Effector memory CD4-positive, alpha-beta T cell (primary cell): ENCODE data around the gene SPARC.

ENCODE experiments used
- DNase-seq, 3 donors: peaks; one replicate each; pipeline ENCODE4 v3.0.0-alpha.2; 2020
- H3K27ac ChIP-seq: 2 replicates; pipeline ENCODE4 v1.7.0; 2013; ENCODE audit warnings: mild to moderate bottlenecking, low read length, moderate library complexity; ENCODE audit not compliant: insufficient read depth, poor library complexity, severe bottlenecking
- H3K27me3 ChIP-seq: replicated peaks from 2 replicates; pipeline ENCODE4 v1.7.0; 2013; ENCODE audit warnings: mild to moderate bottlenecking, low read length; ENCODE audit not compliant: insufficient read depth, control insufficient read depth, poor library complexity, severe bottlenecking
- H3K36me3 ChIP-seq: 2 replicates; pipeline ENCODE4 v1.7.0; 2013; ENCODE audit warnings: mild to moderate bottlenecking, low read length, moderate library complexity; ENCODE audit not compliant: control insufficient read depth, insufficient read depth
- H3K4me1 ChIP-seq: 2 replicates; pipeline ENCODE4 v1.7.0; 2013; ENCODE audit warnings: low read length, mild to moderate bottlenecking; ENCODE audit not compliant: control insufficient read depth, insufficient read depth, poor library complexity, severe bottlenecking
- H3K4me3 ChIP-seq: 2 replicates; pipeline ENCODE4 v1.7.0; 2013; ENCODE audit warnings: low read length, low read depth, mild to moderate bottlenecking; ENCODE audit not compliant: insufficient read depth, poor library complexity, severe bottlenecking
- H3K9me3 ChIP-seq: 2 replicates; pipeline ENCODE4 v1.7.0; 2013; ENCODE audit warnings: mild to moderate bottlenecking, low read length, moderate library complexity; ENCODE audit not compliant: control insufficient read depth

Gene SPARC

DNA sequence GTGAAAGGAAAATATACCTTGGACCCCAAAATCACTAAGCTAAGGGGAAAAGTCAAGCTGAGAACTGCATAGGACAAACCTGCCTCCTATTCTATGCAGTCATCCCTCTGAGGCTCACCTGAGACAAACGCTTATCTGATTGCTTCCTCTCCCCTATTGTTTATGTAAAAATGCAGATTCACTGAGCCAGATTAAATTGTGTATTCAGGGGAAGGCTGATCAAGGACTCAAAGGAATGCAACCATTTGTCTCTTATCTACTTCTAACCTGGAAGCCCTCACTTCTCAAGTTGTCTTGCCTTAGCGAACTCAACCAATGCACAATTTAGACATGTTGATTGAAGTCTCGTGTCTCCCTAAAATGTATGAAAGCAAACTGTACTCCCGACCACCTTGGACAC is 13.3 kb downstream of the SPARC start:
- Histone ChIP-seq H3K4me3 (no peak overlapping the region), H3K27me3 (no peaks in the 10 kb centered on the region), H3K36me3 (no peaks in the 10 kb centered on the region), H3K4me1 (no peaks in the 10 kb centered on the region), H3K27ac (no peak overlapping the region), H3K9me3 (no peaks in the 10 kb centered on the region)
- no peak for DNase-seq

DNA sequence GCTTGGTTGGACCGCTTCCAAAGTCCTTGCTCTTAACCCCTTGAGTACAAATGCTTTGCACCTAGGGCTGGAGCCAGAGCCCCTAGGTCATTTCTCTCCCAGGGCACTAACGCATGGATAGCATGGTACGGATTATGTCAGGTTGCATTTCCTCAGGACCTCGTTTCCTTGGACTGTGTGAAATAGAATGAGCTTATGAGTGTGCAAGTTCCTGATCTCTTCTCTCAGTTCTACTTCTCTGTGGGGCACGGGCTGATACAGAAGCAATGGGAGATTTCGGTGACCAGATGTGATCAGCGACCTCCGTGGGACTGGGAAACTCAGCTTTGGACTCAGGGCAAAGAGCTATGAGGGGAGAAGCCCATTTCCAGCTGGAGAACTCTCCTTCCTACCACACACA is 14.2 kb downstream of the SPARC start:
- DNase-seq: no peak
- Histone ChIP-seq H3K9me3 (no peaks in the 10 kb centered on the region), H3K27ac (no peak overlapping the region), H3K36me3 (no peaks in the 10 kb centered on the region), H3K27me3 (no peaks in the 10 kb centered on the region), H3K4me3 (no peak overlapping the region), H3K4me1 (no peaks in the 10 kb centered on the region)

DNA sequence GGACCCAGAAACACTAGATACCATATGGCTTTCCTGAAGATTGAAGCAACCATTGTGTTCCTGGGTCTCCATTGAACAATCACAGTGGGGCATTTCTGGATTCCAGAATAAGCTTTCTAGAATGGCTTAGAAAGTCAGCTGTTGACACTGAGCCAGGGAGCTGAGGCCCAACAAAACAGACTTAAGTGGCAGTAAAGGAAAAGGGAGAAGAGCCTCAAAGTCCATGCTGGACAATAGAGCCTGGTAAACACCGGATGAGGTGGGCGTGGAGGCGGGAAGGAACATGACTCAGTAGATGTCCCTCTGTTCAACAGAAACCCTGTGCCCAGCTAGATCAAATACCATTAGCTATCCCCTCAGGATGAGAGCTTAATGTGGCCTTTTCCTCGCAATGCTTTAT is 14.8 kb downstream of the SPARC start:
- H3K36me3 ChIP-seq: no peaks in the 10 kb centered on the region
- no peak for DNase-seq
- no peak overlapping the region for H3K4me3 ChIP-seq
- no peaks in the 10 kb centered on the region for H3K27me3 ChIP-seq
- no peaks in the 10 kb centered on the region for H3K9me3 ChIP-seq
- no peaks in the 10 kb centered on the region for H3K4me1 ChIP-seq
- H3K27ac ChIP-seq: no peak overlapping the region

DNA sequence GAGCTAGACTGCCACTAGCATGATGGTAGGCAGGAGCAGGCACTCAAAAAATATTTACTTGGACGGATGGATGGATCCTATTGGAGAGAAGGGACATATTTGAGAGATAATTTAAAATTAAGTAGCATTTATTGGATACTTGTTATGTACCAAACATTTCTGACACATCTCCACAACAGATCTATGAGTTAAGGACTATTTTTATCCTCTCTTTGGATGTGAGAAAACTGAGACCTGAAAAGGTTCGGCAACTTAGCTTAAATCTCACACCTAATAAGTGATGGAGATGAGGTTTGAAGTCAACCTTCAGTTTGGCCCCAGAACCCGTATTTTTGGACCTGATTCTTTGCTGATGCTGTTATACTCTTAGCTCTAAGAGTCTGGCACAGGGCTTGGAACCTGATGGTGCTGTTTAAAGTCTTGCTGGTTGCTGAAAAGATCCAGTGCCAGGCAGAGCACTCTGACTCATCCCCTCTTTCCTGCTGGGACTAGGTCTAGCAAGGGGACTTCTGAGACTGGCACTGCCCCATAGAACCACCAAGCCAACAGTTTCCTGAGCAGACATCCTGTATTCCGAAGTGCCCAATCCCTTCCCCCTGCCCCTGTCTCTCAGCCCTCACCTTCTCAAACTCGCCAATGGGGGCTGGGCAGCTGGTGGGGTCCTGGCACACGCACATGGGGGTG is 15.6 kb downstream of the SPARC start:
- Histone ChIP-seq H3K4me3 (no peak overlapping the region), H3K27ac (no peak overlapping the region), H3K27me3 (no peaks in the 10 kb centered on the region), H3K36me3 (no peaks in the 10 kb centered on the region), H3K9me3 (no peaks in the 10 kb centered on the region), H3K4me1 (no peaks in the 10 kb centered on the region)
- no peak for DNase-seq

DNA sequence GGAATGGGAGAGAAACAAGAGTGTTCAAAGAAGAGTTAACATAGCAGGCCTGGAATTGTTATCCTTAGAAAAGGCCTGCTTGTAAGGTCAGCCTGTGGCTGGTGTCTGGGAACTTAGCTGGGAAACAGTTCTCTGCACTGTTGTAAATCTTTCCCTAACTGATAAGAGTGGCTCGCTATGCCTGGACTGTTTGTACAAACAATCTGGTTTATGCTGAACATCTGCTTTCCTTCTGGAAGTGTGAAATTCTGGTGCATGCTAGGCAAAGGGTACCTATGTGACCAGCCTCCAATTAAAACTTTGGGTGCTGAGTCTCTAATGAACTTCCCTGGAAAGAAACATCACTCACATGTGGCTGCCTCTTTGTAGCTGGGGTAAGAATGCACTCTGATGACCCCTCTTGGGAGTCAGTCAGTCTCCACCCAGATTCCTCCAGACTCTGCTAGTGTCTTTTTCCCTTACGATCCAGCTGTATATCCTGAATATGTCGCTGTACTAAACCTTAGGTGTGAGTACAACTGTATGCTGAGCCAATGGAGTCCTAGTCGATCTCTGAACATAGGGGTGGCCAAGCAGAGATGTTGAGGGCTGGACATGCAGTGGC is 16.5 kb downstream of the SPARC start:
- Histone ChIP-seq H3K27ac (no peak overlapping the region), H3K4me3 (no peak overlapping the region)
- no peak for DNase-seq

DNA sequence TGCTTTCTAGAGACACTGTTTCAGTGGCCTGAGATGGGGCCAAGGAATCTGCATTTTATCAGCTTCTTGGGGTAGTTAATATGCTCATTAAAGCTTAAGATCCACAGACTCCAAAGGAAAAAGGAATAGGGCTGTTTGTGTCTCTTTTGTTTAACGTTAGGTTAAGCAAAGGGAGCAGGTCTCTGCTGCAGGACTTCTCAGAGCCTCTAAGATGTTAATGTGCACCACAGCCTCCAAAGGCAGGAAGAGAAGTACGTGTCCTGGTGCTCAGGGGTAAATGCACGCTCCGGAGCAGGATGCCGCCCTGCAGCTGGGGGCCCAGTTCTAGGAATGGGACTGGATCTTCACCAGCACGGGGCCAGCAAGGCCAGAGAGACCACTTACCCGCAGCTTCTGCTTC is 19.6 kb downstream of the SPARC start:
- Histone ChIP-seq H3K36me3 (no peaks in the 10 kb centered on the region), H3K9me3 (no peaks in the 10 kb centered on the region), H3K27ac (no peak overlapping the region), H3K27me3 (no peaks in the 10 kb centered on the region), H3K4me1 (no peaks in the 10 kb centered on the region), H3K4me3 (no peak overlapping the region)
- no peak for DNase-seq

More for the DNA sequence above, 16.5 kb downstream of the SPARC start:
- Histone ChIP-seq H3K4me1 (no peaks in the 10 kb centered on the region), H3K27me3 (no peaks in the 10 kb centered on the region), H3K9me3 (no peaks in the 10 kb centered on the region), H3K36me3 (no peaks in the 10 kb centered on the region)

DNA sequence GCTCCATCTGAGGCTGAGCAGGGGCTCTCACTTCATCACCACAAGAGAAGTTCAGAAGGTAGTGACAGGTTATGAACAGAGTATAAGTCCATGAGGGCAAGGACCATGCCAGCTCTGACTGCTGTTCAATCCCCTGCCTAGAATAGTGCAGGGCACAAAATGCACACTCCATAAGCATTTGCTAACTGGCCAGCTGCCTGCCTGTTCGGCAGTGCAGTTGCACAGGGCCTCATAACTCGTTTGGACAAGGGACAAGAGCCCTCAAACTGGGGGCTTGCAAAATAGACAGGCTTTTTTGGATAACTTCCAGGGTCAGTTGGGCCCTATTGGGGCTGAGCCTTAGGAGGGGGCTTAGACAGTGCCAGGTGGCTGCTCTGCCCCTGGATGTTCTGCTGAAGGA is 21.1 kb downstream of the SPARC start:
- H3K27ac ChIP-seq: no peak overlapping the region
- no peaks in the 10 kb centered on the region for H3K36me3 ChIP-seq

DNA sequence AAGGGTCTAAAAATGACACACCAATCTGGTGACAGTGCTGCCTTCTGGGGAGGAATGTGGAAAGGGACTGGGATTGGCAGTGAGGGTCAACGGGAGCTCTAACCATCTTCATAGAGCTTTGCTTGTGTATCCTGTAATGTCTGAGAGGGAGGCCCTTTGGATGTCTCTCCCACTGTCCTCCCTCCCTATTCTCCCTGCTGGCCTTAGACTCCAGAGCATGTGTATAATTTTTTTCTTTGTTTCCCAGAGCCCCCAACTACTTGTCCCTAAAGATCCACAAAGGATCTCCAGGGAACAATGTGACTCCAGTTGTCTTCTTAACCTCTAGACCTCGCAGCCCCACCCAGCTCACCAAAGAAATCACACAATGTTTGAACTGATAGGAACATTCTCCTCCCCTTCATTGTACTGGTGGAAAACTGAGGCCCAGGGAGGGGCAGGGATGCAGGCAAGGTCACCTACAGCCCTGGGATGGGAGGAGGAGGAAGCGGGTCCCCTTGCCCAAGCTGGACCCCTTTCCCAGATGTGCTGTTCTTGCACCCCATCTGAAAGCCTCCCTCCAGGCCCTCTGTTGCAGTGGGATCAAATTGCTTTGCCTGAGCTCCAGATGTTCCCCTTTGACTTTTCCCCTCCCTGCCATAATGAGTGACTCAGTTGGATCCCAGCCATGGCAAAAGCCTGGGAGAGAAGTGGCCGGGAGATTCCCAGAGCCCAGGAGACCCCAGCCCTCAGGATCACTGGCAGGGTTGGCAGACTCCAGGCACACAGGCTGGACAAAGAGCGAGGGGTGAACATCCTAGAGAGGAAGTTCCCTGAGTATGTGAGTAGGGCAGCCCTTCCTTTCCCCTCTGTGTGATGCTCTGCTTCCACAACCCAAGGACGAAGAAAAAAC is 21.8 kb downstream of the SPARC start:
- Histone ChIP-seq H3K27ac (no peak overlapping the region), H3K27me3 (no peaks in the 10 kb centered on the region), H3K36me3 (no peaks in the 10 kb centered on the region), H3K4me3 (no peak overlapping the region), H3K4me1 (no peaks in the 10 kb centered on the region), H3K9me3 (no peaks in the 10 kb centered on the region)
- no peak for DNase-seq

More for the DNA sequence above, 21.1 kb downstream of the SPARC start:
- no peak for DNase-seq
- Histone ChIP-seq H3K4me3 (no peak overlapping the region), H3K27me3 (no peaks in the 10 kb centered on the region), H3K9me3 (no peaks in the 10 kb centered on the region), H3K4me1 (no peaks in the 10 kb centered on the region)

DNA sequence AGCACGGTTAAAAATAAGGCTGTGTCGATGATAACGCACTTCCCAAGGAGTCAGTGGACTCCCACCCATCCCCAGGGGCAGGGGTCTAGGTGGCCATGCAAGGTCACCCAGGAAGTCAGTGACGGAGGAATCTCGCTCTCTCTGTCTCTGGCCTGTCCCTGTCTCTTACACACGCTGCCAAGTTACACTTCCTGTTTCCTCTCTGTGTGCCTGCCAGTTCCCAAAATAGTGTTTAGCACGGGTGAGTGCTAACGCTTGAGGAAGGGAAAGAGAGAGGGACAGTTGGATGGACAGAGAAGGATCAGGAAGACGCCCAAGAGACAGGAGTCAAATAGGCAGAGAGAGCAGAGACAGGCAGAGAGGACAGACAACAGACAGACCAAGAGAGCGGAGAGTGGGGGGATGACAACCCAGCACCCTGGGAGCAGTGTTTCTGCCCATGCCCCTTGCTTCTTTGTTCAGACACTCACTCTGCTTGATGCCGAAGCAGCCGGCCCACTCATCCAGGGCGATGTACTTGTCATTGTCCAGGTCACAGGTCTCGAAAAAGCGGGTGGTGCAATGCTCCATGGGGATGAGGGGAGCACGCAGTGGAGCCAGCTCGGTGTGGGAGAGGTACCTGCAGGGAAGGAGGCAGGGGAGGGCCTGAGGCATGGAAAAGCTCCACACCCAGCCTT is 23.0 kb downstream of the SPARC start:
- Histone ChIP-seq H3K36me3 (no peaks in the 10 kb centered on the region), H3K4me1 (peaks cover 4% of the 10 kb centered on the region), H3K27ac (no peak overlapping the region), H3K4me3 (no peak overlapping the region), H3K27me3 (no peaks in the 10 kb centered on the region), H3K9me3 (no peaks in the 10 kb centered on the region)
- DNase-seq: no peak
